Psoas muscle (tissue), 8 donors: ENCODE results near the gene SPG11. TPM values are rescaled to one million over a fixed set of nuclear protein-coding genes. Genes with fewer than 3 reads are reported as not detected.
A peak's percentile ranks its signal among the peaks of the same experiment; 100 is the strongest.

Experiments
- ATAC-seq, 4 donors: fragments of 200-7000 bp; cut with Tn5 transposase; one replicate each; pipeline ENCODE4 v1.9.1; 2020; ENCODE audit warnings: moderate library complexity in 3 of 4, mild to moderate bottlenecking in 2 of 4
- DNase-seq, 2 donors: peaks; one replicate each; pipeline ENCODE4 v3.0.0-alpha.2; 2020
- H3K27ac ChIP-seq: fragments of 200-600 bp; one replicate; pipeline ENCODE4 v1.8.0; 2022
- H3K27me3 ChIP-seq, 3 donors: fragments of 200-600 bp in 1 of 3; one replicate each; pipeline versions ENCODE4 v1.6.1 to v1.8.0; 2013 to 2022; ENCODE audit warnings: low read length in 2 of 3, mild to moderate bottlenecking in 2 of 3, moderate library complexity in 1 of 3; ENCODE audit not compliant: insufficient read depth in 3 of 3
- H3K36me3 ChIP-seq, 2 donors: fragments of 200-600 bp in 1 of 2; one replicate each; pipeline versions ENCODE4 v1.6.1 to v1.8.0; 2013 to 2022; ENCODE audit warnings: low read depth in 1 of 2, mild to moderate bottlenecking in 1 of 2, moderate library complexity in 1 of 2; ENCODE audit not compliant: insufficient read depth in 1 of 2
- H3K4me1 ChIP-seq: fragments of 200-600 bp; one replicate; pipeline ENCODE4 v1.8.0; 2022
- H3K4me3 ChIP-seq: fragments of 200-600 bp; one replicate; pipeline ENCODE4 v1.8.0; 2022; ENCODE audit warnings: mild to moderate bottlenecking
- H3K9me3 ChIP-seq: fragments of 200-600 bp; one replicate; pipeline ENCODE4 v1.8.0; 2022
- WGBS, 3 donors: extraction: QIAGEN DNeasy Blood & Tissue Kit; methylation state at CpG; one replicate each; pipeline versions ENCODE4 v1.1.6 to v1.1.7; 2013; 5-methylcytosine and 5-hydroxymethylcytosine counted together
- intact Hi-C, 2 donors: fragments of 100-400 bp; cut with DNase I; formaldehyde crosslinking; loops; one replicate each; pipeline versions ENCODE4 v1.11.0 to v1.14.2; 2022
- polyA plus RNA-seq, 3 donors: library from polyadenylated mRNA; stranded (reverse); fragments of 200-250 nt; gene quantifications; one replicate each; pipeline ENCODE4 v1.2.3, GENCODE V29; 2013
- total RNA-seq, 4 donors: library from RNA; stranded (reverse); fragmentation: NEBNext Ultra II Directional in 2 of 4; extraction: Animal tissue kit (Norgen Biotek cat#: 25700) in 2 of 4; gene quantifications; one replicate each; pipeline versions ENCODE4 v1.2.1 to v1.2.4, GENCODE V29; 2021 to 2023
- TF ChIP-seq, protein P1 (sequence below): fragments of 200-600 bp; IDR thresholded peaks from one replicate; pipeline ENCODE4 v1.8.0; 2022; ENCODE audit warnings: antibody characterized with exemption
- donor health status: healthy with polysubstance abuse.
- donor health status: DM: no; HTN: no; CAD: no; lungs with moderate emphysema.
- donor health status: Bipolar disorder and iron deficiency.
- donor health status: healthy.
- donor health status: DM: yes; HTN: yes; CAD: no.
- donor health status: DM: no; HTN: no; CAD: no.
- donor health status: DM: no; HTN: no; CAD: no.
- donor health status: DM: yes; HTN: yes; CAD: no.

The SPG11 gene
- total and polyA plus RNA-seq, 7 donors: 10.3 to 38.1 (median 26.3) TPM

DNA sequence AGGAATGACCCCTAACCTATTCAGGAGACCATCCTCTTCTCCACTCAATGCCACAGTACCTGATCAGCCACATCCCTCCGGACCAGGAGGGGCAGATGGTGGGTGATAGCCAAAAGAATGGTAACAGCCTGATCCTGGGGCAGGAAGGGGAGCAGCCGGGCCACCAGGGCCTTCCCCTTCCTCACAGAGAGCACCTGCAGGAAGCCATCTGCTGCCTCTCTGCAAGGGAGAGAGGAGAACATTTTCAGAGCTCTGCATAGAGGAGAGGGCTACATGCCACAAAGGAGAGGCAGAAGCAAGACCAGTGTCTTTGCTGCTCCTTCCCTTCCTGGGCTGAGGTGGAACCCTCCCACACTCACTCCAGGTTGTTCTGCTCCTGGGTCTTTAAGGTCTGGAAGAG, 5.5 kb upstream of the SPG11 start:
- H3K27ac ChIP-seq: no peak overlapping the region
- H3K36me3 ChIP-seq: no peaks in the 10 kb centered on the region
- intact Hi-C loops: no loop called here
- no peaks in the 10 kb centered on the region for H3K9me3 ChIP-seq
- H3K27me3 ChIP-seq: peaks cover 0 to 5% (median 0%) of the 10 kb centered on the region in 3 donors
- no peak overlapping the region for H3K4me3 ChIP-seq
- TF ChIP-seq, protein P1, sequence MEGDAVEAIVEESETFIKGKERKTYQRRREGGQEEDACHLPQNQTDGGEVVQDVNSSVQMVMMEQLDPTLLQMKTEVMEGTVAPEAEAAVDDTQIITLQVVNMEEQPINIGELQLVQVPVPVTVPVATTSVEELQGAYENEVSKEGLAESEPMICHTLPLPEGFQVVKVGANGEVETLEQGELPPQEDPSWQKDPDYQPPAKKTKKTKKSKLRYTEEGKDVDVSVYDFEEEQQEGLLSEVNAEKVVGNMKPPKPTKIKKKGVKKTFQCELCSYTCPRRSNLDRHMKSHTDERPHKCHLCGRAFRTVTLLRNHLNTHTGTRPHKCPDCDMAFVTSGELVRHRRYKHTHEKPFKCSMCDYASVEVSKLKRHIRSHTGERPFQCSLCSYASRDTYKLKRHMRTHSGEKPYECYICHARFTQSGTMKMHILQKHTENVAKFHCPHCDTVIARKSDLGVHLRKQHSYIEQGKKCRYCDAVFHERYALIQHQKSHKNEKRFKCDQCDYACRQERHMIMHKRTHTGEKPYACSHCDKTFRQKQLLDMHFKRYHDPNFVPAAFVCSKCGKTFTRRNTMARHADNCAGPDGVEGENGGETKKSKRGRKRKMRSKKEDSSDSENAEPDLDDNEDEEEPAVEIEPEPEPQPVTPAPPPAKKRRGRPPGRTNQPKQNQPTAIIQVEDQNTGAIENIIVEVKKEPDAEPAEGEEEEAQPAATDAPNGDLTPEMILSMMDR: no peak
- H3K4me1 ChIP-seq: peaks cover 2% of the 10 kb centered on the region
- ATAC-seq (no peak), DNase-seq (no peak)
- WGBS, 3 donors: 46 to 53% (median 48%) methylated on average over 2 of the region's 2 CpGs

GRCh38 chr15:44667039-44667360, 3.5 kb upstream of the SPG11 start:
- ATAC-seq (no peak), DNase-seq (no peak)
- no peak overlapping the region for H3K27ac ChIP-seq
- H3K4me3 ChIP-seq: no peak overlapping the region
- intact Hi-C loops: loop anchor here in 1 of 2 donors (2.0 kb wide), 1 partner anchor 70 kb away; the partner anchor contains the start of gene TRIM69
- WGBS, 3 donors: 66 to 78% (median 70%) methylated on average over 3 of the region's 3 CpGs
- TF ChIP-seq, protein P1: no peak
- H3K4me1 ChIP-seq: peaks cover 10% of the 10 kb centered on the region
- H3K9me3 ChIP-seq: no peaks in the 10 kb centered on the region
- no peaks in the 10 kb centered on the region for H3K36me3 ChIP-seq
- peaks cover 0 to 3% (median 0%) of the 10 kb centered on the region in 3 donors for H3K27me3 ChIP-seq

- Histone ChIP-seq H3K36me3 (no peaks in the 10 kb centered on the region), H3K4me3 (no peak overlapping the region), H3K27ac (no peak overlapping the region), H3K4me1 (peaks cover 15% of the 10 kb centered on the region), H3K9me3 (no peaks in the 10 kb centered on the region), H3K27me3 (peaks cover 0 to 3% (median 0%) of the 10 kb centered on the region in 3 donors)
- DNase-seq (no peak), ATAC-seq (no peak)
- intact Hi-C loops: loop anchor here in 1 of 2 donors (2.0 kb wide), 1 partner anchor 70 kb away; the partner anchor contains the start of gene TRIM69
- 56 to 63% (median 57%) methylated on average over 5 of the region's 5 CpGs for WGBS, 3 donors
- TF ChIP-seq, protein P1: no peak
Measured at GRCh38 chr15:44666210-44667038, 3.0 kb upstream of the SPG11 start.

DNA sequence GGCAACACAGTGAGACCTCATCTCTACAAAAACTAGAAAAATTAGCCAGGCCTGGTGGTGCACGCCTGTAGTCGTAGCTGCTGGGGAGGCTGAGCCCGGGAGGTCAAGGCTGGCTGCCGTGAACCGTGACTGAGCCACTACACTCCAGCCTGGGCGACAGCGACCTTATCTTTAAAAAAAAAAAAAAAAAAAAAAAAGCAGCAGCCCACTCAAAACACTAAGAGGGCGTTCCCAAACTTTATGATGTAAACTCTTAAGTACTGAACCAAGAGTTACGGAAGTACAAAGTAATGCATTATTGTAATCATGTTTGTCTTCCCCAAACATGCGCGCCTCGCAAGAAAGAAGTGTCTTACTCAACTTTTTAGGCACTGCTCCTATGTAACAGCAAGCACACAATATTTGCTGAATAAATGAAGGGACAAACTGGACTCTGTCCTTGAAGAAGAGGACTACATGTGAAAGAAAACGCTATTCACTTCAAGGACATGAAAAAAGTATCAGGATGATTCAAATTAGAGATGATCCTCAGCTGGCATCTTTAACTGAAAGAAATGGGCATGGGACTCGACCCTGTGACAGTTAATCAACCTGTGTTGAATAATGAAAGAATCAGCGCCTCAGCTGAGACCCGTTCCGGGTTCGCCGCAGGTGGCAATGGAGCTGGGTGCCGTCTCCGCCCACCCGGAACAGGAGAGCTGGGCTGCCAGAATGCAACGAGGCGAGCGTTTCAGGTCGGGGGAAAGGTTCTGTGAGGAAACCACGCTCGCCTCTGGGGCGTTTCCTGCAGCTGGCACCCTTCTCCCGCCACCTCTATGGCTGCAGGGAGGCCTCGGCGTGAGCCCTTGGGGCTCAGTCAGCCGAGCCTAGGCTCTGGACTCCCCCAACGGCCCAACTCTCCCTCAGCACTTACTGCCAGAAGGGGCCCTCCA, 718 bp downstream of the SPG11 start:
- Histone ChIP-seq H3K4me3 (peak overlapping the region; percentile 82), H3K9me3 (no peaks in the 10 kb centered on the region), H3K27me3 (no peaks in the 10 kb centered on the region), H3K27ac (peak overlapping the region; percentile 98), H3K36me3 (peaks cover 0 to 22% of the 10 kb centered on the region in 2 donors), H3K4me1 (peaks cover 20% of the 10 kb centered on the region)
- TF ChIP-seq, protein P1: no peak
- intact Hi-C loops: loop anchor here (1.0 to 5.0 kb wide), 5 partner anchors 49 to 125 kb away; partner anchors contain the start of genes B2M (in 2 of the 2), PATL2 (in 2 of the 2) and TRIM69 (in 1 of the 2)
- DNase-seq (peak; percentile 61 to 85), ATAC-seq (peak; percentile 64 to 83 (median 74))
- WGBS, 3 donors: 12 to 15% (median 15%) methylated on average over 33 to 34 of the region's 34 CpGs
